Lower leg skin (tissue), 3 donors: ENCODE results near the gene ELP4.

Experiments
- POLR2A ChIP-seq, 2 donors: fragments of 450-650 bp; IDR thresholded peaks; one replicate each; pipeline ENCODE4 v1.6.1; 2016 to 2017; ENCODE audit warnings: antibody characterized with exemption in 2 of 2, mild to moderate bottlenecking in 1 of 2, moderate library complexity in 1 of 2
- TF ChIP-seq, protein P1 (sequence below), 3 donors: fragments of 450-650 bp; IDR thresholded peaks; one replicate each; pipeline ENCODE4 v1.5.1; 2016; ENCODE audit warnings: antibody characterized with exemption in 3 of 3, mild to moderate bottlenecking in 3 of 3, moderate library complexity in 2 of 3

GRCh38 chr11:31617246-31617645 lies 107.7 kb downstream of the ELP4 start:
- TF ChIP-seq, protein P1, sequence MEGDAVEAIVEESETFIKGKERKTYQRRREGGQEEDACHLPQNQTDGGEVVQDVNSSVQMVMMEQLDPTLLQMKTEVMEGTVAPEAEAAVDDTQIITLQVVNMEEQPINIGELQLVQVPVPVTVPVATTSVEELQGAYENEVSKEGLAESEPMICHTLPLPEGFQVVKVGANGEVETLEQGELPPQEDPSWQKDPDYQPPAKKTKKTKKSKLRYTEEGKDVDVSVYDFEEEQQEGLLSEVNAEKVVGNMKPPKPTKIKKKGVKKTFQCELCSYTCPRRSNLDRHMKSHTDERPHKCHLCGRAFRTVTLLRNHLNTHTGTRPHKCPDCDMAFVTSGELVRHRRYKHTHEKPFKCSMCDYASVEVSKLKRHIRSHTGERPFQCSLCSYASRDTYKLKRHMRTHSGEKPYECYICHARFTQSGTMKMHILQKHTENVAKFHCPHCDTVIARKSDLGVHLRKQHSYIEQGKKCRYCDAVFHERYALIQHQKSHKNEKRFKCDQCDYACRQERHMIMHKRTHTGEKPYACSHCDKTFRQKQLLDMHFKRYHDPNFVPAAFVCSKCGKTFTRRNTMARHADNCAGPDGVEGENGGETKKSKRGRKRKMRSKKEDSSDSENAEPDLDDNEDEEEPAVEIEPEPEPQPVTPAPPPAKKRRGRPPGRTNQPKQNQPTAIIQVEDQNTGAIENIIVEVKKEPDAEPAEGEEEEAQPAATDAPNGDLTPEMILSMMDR (IDR thresholded peaks at IDR 0.05) = no peak
- TF ChIP-seq POLR2A (IDR thresholded peaks at IDR 0.05) = no peak
